ENCODE results near the gene RNPEPL1.

DNA sequence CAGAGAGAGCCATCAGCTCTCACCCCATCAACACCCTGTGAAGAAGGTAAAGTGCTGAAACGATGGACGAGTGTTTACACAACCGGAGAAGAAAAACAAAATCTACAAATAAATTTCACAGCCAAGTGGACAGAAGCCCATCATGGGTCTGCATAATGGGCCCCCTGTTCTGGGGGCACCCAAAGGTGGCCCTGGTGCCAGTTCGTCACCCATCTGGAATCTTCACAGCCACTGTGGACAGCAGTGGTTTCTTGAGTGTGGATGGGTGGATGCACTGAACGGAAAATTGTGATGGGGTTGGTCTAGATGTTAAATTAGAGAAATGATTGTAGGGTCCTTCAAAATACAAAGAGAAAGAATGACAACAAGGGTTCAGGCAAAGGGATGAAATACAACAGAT, 49.3 kb upstream of the RNPEPL1 start:
- TF ChIP-seq, protein P1, sequence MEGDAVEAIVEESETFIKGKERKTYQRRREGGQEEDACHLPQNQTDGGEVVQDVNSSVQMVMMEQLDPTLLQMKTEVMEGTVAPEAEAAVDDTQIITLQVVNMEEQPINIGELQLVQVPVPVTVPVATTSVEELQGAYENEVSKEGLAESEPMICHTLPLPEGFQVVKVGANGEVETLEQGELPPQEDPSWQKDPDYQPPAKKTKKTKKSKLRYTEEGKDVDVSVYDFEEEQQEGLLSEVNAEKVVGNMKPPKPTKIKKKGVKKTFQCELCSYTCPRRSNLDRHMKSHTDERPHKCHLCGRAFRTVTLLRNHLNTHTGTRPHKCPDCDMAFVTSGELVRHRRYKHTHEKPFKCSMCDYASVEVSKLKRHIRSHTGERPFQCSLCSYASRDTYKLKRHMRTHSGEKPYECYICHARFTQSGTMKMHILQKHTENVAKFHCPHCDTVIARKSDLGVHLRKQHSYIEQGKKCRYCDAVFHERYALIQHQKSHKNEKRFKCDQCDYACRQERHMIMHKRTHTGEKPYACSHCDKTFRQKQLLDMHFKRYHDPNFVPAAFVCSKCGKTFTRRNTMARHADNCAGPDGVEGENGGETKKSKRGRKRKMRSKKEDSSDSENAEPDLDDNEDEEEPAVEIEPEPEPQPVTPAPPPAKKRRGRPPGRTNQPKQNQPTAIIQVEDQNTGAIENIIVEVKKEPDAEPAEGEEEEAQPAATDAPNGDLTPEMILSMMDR (IDR thresholded peaks at IDR 0.05; ENCODE audit: insufficient read depth, low read depth, low read length) = no peak
- no peak for TF ChIP-seq EZH2 (IDR thresholded peaks at IDR 0.05; ENCODE audit: insufficient read depth, low read length)
